Naive B cell (primary cell): ENCODE measurements around the gene RAB11FIP4. TPM values are rescaled to one million over a fixed set of nuclear protein-coding genes. Genes with fewer than 3 reads are reported as not detected.
A peak's percentile ranks its signal among the peaks of the same experiment; 100 is the strongest.
"Not testable (repeated sequence)": the region's sequence is repeated elsewhere in the genome, so short reads cannot be mapped to it uniquely, and the experiment has no call there.

ENCODE experiments used
- ATAC-seq, 2 donors: fragments of 150-1000 bp; cut with Tn5 transposase; 2 replicates each; pipeline ENCODE4 v1.10.0; 2021; ENCODE audit warnings: low read depth in 2 of 2, mild to moderate bottlenecking in 2 of 2, moderate library complexity in 2 of 2
- DNase-seq: peaks from one replicate; pipeline ENCODE4 v3.0.0; 2022
- H3K27ac Mint-ChIP-seq, 6 donors: one replicate each; pipeline ENCODE4 v1.8.0; 2020 to 2022; ENCODE audit warnings: mild to moderate bottlenecking in 6 of 6, mixed read lengths in 6 of 6, moderate library complexity in 5 of 6, inconsistent platforms in 2 of 6
- H3K27me3 Mint-ChIP-seq, 3 donors: one replicate each; pipeline ENCODE4 v1.8.0; 2021 to 2022; ENCODE audit warnings: mixed read lengths in 3 of 3, mild to moderate bottlenecking in 1 of 3
- H3K36me3 Mint-ChIP-seq, 2 donors: one replicate each; pipeline ENCODE4 v1.8.0; 2020 to 2022; ENCODE audit warnings: mixed read lengths in 2 of 2, inconsistent platforms in 1 of 2, mild to moderate bottlenecking in 1 of 2
- H3K4me1 Mint-ChIP-seq, 3 donors: one replicate each; pipeline ENCODE4 v1.8.0; 2020 to 2022; ENCODE audit warnings: mixed read lengths in 3 of 3, inconsistent platforms in 1 of 3, mild to moderate bottlenecking in 1 of 3, moderate library complexity in 1 of 3
- H3K4me3 Mint-ChIP-seq, 8 donors: one replicate each; pipeline ENCODE4 v1.8.0; 2020 to 2022; ENCODE audit warnings: mild to moderate bottlenecking in 8 of 8, mixed read lengths in 8 of 8, moderate library complexity in 8 of 8, inconsistent platforms in 2 of 8
- H3K9me3 Mint-ChIP-seq, 7 donors: one replicate each; pipeline ENCODE4 v1.8.0; 2020 to 2022; ENCODE audit warnings: mixed read lengths in 7 of 7, mild to moderate bottlenecking in 5 of 7, inconsistent platforms in 2 of 7, moderate library complexity in 1 of 7
- polyA plus RNA-seq, 6 donors: library from polyadenylated mRNA; unstranded; fragments of 300-500 nt; fragmentation: Illumina TruSeq; gene quantifications; one replicate each; pipeline ENCODE4 v1.2.3, GENCODE V29; 2021; ENCODE audit warnings: low read depth in 6 of 6

Gene RAB11FIP4
- polyA plus RNA-seq, 6 donors from 2014 or later, result 7.3 to 29.7 (median 20.8) TPM

DNA sequence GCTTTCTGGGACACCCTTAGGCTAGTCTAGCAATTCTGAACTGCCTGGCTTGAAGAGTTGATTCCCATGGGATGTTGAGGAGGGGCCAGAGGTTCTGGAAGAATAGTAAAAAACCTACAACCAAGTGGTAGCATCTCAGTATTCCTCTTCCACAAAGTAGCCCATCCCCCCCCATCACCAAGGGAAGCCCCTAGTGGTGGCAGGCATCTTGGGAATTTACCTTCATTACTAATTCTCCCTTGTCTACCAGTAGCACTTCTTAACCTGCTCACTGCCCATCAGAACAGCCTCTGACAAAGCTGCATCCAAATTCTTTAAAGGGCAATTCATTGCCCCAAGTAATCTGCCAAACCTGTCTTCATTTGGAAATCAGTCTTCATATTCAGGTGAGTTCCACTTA is 12.8 kb upstream of the RAB11FIP4 start:
- no peak for ATAC-seq
- H3K27ac Mint-ChIP-seq, result peak overlapping the region in 1 of 6 donors; percentile 44
- H3K27me3 Mint-ChIP-seq, result no peaks in the 10 kb centered on the region
- H3K4me3 Mint-ChIP-seq, result no peak overlapping the region
- DNase-seq, result no peak
- H3K36me3 Mint-ChIP-seq, result no peaks in the 10 kb centered on the region
- H3K4me1 Mint-ChIP-seq, result peaks cover 0 to 7% (median 3%) of the 10 kb centered on the region in 3 donors
- H3K9me3 Mint-ChIP-seq, result no peaks in the 10 kb centered on the region

DNA sequence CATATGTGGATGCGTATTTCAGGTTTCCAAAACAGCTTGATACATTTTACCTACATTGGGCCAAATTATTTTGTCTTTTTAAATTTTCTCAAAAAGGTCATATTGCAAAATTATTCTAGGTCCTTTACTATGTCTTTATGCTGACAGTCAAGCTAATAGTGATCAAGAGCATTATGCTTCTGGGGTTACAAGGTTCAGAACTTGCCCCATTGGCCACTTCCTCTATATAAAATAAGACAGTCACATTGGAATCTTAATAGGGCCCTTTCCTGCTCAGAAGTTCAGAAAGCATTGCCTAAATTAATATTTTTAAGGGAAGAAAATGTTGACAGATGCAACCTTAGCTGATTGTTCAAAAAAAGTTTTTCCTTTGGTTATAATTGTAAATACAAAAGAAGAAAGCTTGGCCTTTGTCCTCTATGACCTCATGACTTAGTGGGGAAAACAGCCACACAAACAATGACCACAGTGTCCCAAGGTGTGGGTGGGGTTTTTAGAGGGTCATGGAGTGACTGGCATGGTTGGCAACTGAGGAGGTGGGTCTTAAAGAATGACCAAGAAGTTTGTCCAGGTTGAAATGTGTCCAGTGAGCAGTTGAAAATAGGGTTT is 11.8 kb upstream of the RAB11FIP4 start:
- H3K36me3 Mint-ChIP-seq, result no peaks in the 10 kb centered on the region
- no peak overlapping the region for H3K4me3 Mint-ChIP-seq
- H3K27me3 Mint-ChIP-seq, result no peaks in the 10 kb centered on the region
- DNase-seq (no peak), ATAC-seq (no peak)
- H3K27ac Mint-ChIP-seq, result no peak overlapping the region
- no peaks in the 10 kb centered on the region for H3K9me3 Mint-ChIP-seq
- H3K4me1 Mint-ChIP-seq, result no peaks in the 10 kb centered on the region

DNA sequence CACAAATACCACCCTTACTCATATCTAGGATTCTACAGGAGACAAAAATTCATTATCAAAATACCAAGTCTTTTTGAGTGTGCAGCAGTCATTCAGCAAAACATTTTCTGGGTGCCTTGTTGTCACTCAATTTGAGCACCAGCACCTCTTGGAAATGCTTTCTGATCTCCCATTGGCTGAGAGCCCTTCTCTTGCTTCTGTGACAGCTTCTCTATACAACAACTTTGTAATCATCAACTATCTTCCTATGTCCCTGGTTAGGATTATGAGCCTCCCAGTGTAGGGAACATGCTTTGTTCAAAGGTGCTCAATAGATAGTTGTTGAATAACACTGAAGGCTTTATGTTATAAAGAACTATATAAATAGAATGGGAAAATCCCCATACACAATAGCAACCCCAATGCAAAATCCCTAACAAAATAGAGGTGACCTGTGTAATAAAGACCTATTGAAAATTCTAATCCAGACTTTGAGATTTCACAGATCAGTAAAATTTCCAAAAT is 10.3 kb upstream of the RAB11FIP4 start:
- no peaks in the 10 kb centered on the region for H3K36me3 Mint-ChIP-seq
- no peak overlapping the region for H3K27ac Mint-ChIP-seq
- no peaks in the 10 kb centered on the region for H3K4me1 Mint-ChIP-seq
- H3K27me3 Mint-ChIP-seq, result no peaks in the 10 kb centered on the region
- ATAC-seq (no peak), DNase-seq (no peak)
- no peak overlapping the region for H3K4me3 Mint-ChIP-seq
- H3K9me3 Mint-ChIP-seq, result no peaks in the 10 kb centered on the region

DNA sequence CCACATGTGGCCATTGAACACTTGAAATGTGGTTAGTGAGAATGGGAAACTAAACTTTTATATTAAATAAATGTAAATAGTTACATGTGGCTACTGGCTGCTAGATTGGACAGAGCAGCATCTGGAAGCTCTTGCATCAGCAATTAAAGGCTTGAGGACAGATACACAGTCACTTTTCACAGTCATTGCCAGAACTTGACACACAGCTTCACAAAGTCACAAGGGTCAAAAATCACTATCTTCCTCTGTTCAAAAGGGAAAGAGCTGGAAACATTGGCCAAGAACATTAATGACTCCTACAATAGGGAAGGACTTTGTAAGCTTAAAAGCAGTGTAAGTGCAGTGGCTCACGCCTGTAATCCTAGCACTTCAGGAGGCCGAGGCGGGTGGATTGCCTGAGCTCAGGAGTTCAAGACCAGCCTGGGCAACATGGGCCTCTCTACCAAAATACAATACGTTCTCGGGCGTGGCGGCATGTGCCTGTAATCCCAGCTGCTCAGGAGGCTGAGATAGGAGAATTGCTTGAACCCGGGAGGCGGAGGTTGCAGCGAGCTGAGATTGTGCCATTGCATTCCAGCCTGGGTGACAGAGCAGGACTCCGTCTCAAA is 8.7 kb upstream of the RAB11FIP4 start:
- not testable (repeated sequence) for H3K4me1 Mint-ChIP-seq, H3K9me3 Mint-ChIP-seq, H3K36me3 Mint-ChIP-seq, H3K27me3 Mint-ChIP-seq, DNase-seq, H3K4me3 Mint-ChIP-seq, ATAC-seq, H3K27ac Mint-ChIP-seq

DNA sequence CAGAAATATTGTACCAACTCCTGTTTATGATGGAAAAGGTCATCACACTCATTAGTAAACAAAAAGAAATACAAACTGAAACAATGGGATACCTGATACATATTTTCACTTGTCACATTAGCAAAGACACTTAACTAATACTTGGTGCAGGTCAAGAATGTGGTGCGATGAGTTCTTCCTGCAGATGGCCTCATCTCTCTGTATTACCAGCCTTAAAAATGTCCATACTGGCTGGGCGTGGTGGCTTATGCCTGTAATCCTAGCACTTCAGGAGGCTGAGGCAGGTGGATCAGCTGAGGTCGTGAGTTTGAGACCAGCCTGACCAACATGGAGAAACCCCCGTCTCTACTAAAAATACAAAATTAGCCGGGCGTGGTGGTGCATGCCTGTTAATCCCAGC is 8.0 kb upstream of the RAB11FIP4 start:
- not testable (repeated sequence) for H3K27me3 Mint-ChIP-seq, ATAC-seq, H3K4me1 Mint-ChIP-seq, DNase-seq, H3K9me3 Mint-ChIP-seq, H3K36me3 Mint-ChIP-seq, H3K4me3 Mint-ChIP-seq
- H3K27ac Mint-ChIP-seq, result peak overlapping the region in 1 of 6 donors; percentile 47

DNA sequence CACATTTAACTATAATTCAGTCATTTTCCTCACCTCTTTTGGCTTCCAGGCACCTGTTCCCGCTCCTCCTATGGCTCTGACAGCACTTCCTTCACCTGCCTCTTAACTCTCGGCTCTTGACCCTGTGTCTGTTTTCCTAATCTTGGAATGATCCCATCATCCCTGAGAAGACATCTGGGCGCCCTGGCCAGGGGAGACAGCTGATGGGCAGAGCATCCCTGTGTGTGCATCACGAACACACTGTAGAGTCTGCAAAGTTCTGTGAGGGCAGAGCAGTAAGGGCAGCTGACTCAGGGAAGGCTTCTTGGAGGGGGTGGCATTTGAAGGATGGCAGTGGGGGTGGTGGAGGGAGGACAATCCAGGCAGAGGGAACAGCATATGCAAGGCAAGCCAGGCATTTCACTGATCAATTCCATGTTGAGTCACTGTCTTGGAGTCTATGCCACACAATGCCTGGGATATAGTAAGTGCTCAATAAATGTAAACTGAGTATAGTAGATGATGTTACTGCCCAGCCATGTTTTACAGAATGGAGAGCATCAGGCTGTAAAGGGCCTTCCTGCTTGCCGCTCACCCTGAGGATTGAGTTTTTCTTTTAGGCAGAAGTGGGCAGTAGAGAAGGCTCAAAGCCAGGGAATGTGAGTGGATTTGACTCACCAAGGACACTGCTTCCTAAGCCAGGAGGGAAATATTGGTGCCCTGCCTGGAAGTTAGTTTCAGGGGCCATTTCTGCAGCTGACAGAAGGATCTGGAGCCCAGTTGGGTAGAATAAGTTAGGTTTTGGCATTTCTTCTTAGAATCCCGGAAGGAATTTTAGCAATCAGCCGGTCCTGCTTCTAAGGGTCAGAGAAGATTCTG is 5.8 kb upstream of the RAB11FIP4 start:
- Mint-ChIP-seq H3K4me1 (peaks cover 11 to 12% (median 11%) of the 10 kb centered on the region in 3 donors), H3K36me3 (no peaks in the 10 kb centered on the region), H3K9me3 (no peaks in the 10 kb centered on the region), H3K4me3 (no peak overlapping the region), H3K27ac (no peak overlapping the region), H3K27me3 (peaks cover 9 to 19% (median 10%) of the 10 kb centered on the region in 3 donors)
- DNase-seq (no peak), ATAC-seq (no peak)

DNA sequence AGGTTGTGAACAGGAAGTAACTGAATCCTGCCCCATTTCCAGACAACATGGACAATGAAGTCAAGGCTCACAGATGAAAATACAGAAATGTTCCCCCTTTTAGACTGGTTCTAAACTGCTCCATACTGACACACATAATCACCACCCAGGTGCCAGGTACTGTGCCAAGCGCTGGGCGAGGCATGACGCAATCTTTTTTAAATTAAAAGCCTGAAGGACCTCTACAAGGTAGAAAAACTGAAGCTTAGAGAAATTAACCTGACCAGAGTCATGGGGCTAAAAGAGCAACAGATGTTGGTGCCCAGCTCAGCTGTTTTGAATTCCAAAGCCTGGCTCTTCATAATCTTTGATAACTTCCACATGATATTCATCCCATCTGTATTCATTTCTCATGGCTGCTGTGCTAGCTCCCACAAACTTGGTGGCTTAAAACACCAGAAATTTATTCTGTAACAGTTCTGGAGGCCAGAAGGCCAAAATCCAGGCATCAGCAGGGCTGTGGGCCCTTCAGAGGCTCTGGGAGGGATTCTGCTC is 4.9 kb upstream of the RAB11FIP4 start:
- Mint-ChIP-seq H3K27me3 (peaks cover 10 to 23% (median 11%) of the 10 kb centered on the region in 3 donors), H3K27ac (no peak overlapping the region), H3K4me3 (no peak overlapping the region), H3K36me3 (no peaks in the 10 kb centered on the region), H3K4me1 (peaks cover 11 to 17% (median 15%) of the 10 kb centered on the region in 3 donors), H3K9me3 (no peaks in the 10 kb centered on the region)
- ATAC-seq (no peak), DNase-seq (no peak)

DNA sequence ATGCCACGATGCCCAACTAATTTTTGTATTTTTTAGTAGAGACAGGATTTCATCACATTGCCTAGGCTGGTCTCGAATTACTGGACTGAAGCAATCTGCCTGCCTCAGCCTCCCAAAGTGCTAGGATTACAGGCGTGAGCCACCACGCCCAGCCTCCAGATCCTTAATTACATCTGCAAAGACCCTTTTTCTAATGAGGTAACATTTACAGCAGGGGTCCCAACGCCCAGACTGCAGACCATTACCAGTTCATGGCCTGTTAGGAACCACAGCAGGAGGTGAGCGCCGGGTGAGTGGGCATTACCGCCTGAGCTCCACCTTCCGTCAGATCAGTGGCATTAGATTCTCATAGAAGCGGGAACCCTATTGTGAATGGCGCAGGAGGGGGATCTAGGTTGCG is 4.0 kb upstream of the RAB11FIP4 start:
- Mint-ChIP-seq H3K4me1 (peaks cover 14 to 20% (median 15%) of the 10 kb centered on the region in 3 donors), H3K4me3 (no peak overlapping the region), H3K9me3 (no peaks in the 10 kb centered on the region), H3K27ac (no peak overlapping the region), H3K36me3 (no peaks in the 10 kb centered on the region), H3K27me3 (peaks cover 12 to 28% (median 15%) of the 10 kb centered on the region in 3 donors)
- DNase-seq (no peak), ATAC-seq (no peak)

DNA sequence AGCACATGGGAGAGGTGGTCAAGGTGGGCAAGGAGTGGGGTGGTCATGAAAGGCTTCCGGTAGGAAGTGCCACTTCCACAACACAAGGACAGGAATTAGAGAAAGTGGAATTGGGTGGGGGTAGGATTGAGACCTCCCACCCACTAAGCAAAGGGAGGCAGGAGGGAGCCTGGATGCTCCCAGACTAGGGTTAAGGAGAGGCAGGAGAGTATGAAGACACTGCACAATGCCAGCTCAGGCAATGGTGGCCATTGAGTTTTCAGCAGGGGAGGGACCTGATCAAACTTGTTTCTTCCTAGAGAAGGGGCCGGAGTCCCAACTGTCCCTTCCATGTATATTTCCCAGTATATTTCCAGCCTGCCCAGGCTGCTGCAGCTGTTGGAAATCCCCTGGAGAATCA is 3.1 kb upstream of the RAB11FIP4 start:
- peak overlapping the region in 1 of 6 donors; percentile 38 for H3K27ac Mint-ChIP-seq
- DNase-seq (no peak), ATAC-seq (no peak)
- H3K27me3 Mint-ChIP-seq, result peaks cover 20 to 37% (median 24%) of the 10 kb centered on the region in 3 donors
- H3K36me3 Mint-ChIP-seq, result no peaks in the 10 kb centered on the region
- no peaks in the 10 kb centered on the region for H3K9me3 Mint-ChIP-seq
- peak overlapping the region in 1 of 8 donors; percentile 16 for H3K4me3 Mint-ChIP-seq
- H3K4me1 Mint-ChIP-seq, result peaks cover 15 to 22% (median 17%) of the 10 kb centered on the region in 3 donors

DNA sequence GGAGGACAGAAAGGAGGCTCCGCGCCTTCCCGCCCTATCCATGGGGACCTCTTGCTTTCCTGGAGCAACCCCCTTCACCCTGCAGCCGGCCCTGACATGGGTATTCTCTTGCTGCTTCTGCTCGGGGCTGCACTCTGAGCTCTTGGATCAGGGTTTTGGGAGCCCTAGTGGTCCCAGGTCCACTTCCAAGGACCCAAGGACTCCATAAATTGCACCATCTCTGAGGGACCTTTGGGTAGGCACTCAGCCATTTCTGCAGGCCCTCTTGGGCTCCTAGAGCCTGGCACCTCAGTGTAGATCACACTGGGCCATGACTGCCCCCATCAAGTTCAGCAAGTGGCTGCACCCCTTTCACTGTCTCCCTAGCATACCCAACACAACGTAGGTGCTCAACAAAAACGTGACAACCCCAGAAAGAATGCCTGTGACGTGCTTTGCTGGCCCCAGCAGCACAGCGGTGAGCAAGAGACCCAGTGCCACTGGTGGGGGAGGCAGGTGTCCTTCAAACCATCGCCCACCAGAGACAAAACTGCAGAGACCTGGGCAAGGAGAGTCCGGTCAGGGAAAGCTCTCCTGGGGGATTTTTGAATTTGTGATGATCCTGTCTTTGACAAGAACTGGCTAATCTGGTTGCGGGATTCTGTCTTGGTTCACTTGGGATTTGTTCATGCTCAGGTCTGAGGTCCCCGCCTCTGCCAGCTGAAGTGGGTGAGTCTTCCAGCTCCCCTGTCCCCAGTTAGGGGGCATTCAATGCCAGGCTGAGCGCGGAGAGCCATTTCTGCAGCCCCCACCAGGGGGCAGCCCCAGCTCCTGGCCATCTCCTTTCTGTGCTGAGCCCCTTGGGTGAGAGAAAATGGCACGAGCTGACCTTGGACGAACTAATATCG is 2.5 kb upstream of the RAB11FIP4 start:
- Mint-ChIP-seq H3K4me1 (peaks cover 15 to 22% (median 17%) of the 10 kb centered on the region in 3 donors), H3K27ac (peak overlapping the region in 1 of 6 donors; percentile 24), H3K36me3 (no peaks in the 10 kb centered on the region), H3K4me3 (peak overlapping the region in 2 of 8 donors; percentile 51 to 75), H3K27me3 (peaks cover 25 to 43% (median 31%) of the 10 kb centered on the region in 3 donors), H3K9me3 (no peaks in the 10 kb centered on the region)
- peak; percentile 63 to 67 for ATAC-seq
- peak; percentile 50 for DNase-seq

DNA sequence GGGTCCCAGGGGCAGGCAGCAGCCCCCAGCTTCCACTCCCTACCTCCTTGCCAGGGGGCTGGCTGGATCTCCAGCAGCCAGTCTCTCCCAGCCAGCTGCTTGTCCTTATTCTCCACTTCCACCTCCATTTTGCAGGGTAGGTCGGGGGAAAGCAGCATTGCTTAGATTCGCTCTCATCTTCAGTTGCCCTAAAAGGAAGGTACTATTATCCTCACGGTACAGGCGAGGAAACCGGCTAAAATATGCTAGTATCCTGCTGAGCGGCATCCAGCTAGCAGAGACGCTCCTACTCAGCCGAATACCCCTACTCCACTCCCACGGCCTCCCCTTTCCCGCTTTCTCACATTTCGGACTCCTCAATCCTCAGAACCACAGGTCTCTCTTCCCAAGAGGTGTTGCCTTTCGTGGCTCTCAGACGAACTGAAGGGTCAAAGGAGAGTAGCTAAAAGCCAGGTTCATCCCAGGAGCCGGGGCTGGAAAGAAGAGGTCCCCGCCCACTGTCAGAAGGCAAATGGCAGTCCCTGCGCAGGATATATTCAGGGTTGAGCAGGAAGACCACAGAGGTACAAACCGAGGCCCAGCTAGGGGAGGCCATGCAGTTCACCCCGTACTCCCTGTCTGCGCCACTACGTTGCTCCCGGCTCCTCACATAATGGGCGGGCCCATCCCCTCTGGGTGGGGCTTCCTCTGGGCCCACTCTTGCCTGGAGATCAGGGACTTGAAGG is 1.7 kb upstream of the RAB11FIP4 start:
- Mint-ChIP-seq H3K27me3 (peaks cover 32 to 51% (median 39%) of the 10 kb centered on the region in 3 donors), H3K4me1 (peaks cover 15 to 22% (median 17%) of the 10 kb centered on the region in 3 donors), H3K36me3 (no peaks in the 10 kb centered on the region), H3K4me3 (peak overlapping the region in 7 of 8 donors; percentile 73 to 90 (median 83)), H3K9me3 (peaks cover 0 to 3% (median 0%) of the 10 kb centered on the region in 7 donors), H3K27ac (no peak overlapping the region)
- ATAC-seq, result no peak
- DNase-seq, result no peak

DNA sequence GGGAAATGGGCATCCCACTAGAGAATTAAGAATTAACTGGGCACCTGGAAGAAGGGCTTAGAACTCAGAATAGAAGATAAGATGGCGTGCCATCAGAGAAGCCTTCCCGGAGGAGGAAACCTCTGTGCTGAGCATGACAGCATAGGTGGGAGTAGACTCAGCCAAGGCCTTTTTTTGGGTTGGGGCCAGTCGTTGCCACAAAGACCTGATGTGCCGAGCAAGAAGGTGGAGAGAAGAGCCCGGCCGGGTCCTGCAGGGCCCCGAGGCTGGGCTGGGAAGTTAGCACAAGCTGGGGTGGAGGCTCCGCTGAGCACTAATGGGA is 1.1 kb upstream of the RAB11FIP4 start:
- Mint-ChIP-seq H3K4me3 (peak overlapping the region; percentile 73 to 90 (median 82)), H3K9me3 (peaks cover 0 to 3% (median 0%) of the 10 kb centered on the region in 7 donors), H3K4me1 (peaks cover 15 to 22% (median 17%) of the 10 kb centered on the region in 3 donors), H3K27me3 (peaks cover 36 to 56% (median 45%) of the 10 kb centered on the region in 3 donors), H3K36me3 (no peaks in the 10 kb centered on the region), H3K27ac (no peak overlapping the region)
- no peak for DNase-seq
- ATAC-seq, result no peak
